CD4-positive, alpha-beta T cell (primary cell): ENCODE measurements around the gene CLEC4M. TPM values are rescaled to one million over a fixed set of nuclear protein-coding genes. Genes with fewer than 3 reads are reported as not detected.

Experiments
- ATAC-seq: fragments of 200-7000 bp; cut with Tn5 transposase; one replicate; pipeline ENCODE4 v1.10.0; 2022; ENCODE audit warnings: mild to moderate bottlenecking; ENCODE audit not compliant: poor library complexity
- CTCF ChIA-PET: fragments of 350-600 bp; sonication (Branson Sonifier 250); formaldehyde crosslinking; loops from one replicate; lab custom pipeline; 2021; ENCODE audit warnings: antibody characterized with exemption, inconsistent platforms; lab: Charles Lee
- POLR2A ChIA-PET: fragments of 350-600 bp; sonication (Branson Sonifier 250); formaldehyde crosslinking; loops from one replicate; lab custom pipeline; 2021; ENCODE audit warnings: antibody characterized with exemption, inconsistent platforms; lab: Charles Lee
- DNase-seq, 14 experiments: peaks; one replicate each; pipeline ENCODE4 v3.0.0-alpha.2; 2013 to 2020; ENCODE audit warnings: mixed read lengths in 2 of 14
- H3K27ac ChIP-seq, 2 donors: one replicate each; pipeline versions ENCODE4 v1.5.1 to v1.7.0; 2013; ENCODE audit warnings: low read length in 2 of 2, low read depth in 1 of 2, mild to moderate bottlenecking in 1 of 2
- H3K27me3 ChIP-seq, 2 experiments: 1 replicate in 1 of 2; 2 replicates in 1 of 2; pipeline versions ENCODE4 v1.6.1 to v1.7.0; 2013; ENCODE audit warnings: low read length in 2 of 2, control low read depth in 1 of 2, mild to moderate bottlenecking in 1 of 2, moderate library complexity in 1 of 2; ENCODE audit not compliant: insufficient read depth in 2 of 2, control insufficient read depth in 1 of 2
- H3K36me3 ChIP-seq: one replicate; pipeline ENCODE4 v1.6.1; 2013; ENCODE audit warnings: low read length, control low read depth; ENCODE audit not compliant: insufficient read depth
- H3K4me1 ChIP-seq: one replicate; pipeline ENCODE4 v1.6.1; 2013; ENCODE audit warnings: low read length, control low read depth; ENCODE audit not compliant: insufficient read depth
- H3K4me3 ChIP-seq: one replicate; pipeline ENCODE4 v1.5.1; 2013; ENCODE audit warnings: mild to moderate bottlenecking, low read length, moderate library complexity
- H3K9me3 ChIP-seq, 2 experiments: 1 replicate in 1 of 2; 2 replicates in 1 of 2; pipeline versions ENCODE4 v1.6.1 to v1.7.0; 2013; ENCODE audit warnings: low read length in 2 of 2, mild to moderate bottlenecking in 2 of 2, control low read depth in 1 of 2, moderate library complexity in 1 of 2; ENCODE audit not compliant: control insufficient read depth in 1 of 2, insufficient read depth in 1 of 2
- H3K27ac Mint-ChIP-seq: one replicate; pipeline ENCODE4 v1.8.0; 2020; ENCODE audit warnings: mixed read lengths
- H3K27me3 Mint-ChIP-seq: one replicate; pipeline ENCODE4 v1.8.0; 2021; ENCODE audit warnings: mixed read lengths
- H3K36me3 Mint-ChIP-seq: one replicate; pipeline ENCODE4 v1.8.0; 2021; ENCODE audit warnings: low read depth, mixed read lengths
- H3K4me1 Mint-ChIP-seq: one replicate; pipeline ENCODE4 v1.8.0; 2021; ENCODE audit warnings: low read depth, mixed read lengths
- H3K4me3 Mint-ChIP-seq: one replicate; pipeline ENCODE4 v1.8.0; 2020; ENCODE audit warnings: mild to moderate bottlenecking, mixed read lengths
- H3K9me3 Mint-ChIP-seq: one replicate; pipeline ENCODE4 v1.8.0; 2020; ENCODE audit warnings: mixed read lengths
- intact Hi-C, 2 experiments: fragments of 100-400 bp; cut with DNase I in 1 of 2; cut with micrococcal nuclease in 1 of 2; formaldehyde crosslinking; loops; one replicate each; pipeline versions ENCODE4 v1.15.1 to v1.9.0; 2023 to 2025; cut with DNase I, micrococcal nuclease
- polyA plus RNA-seq, 2 donors: library from polyadenylated mRNA; unstranded; fragments of 120-200 nt; gene quantifications; one replicate each; pipeline ENCODE4 v1.2.1, GENCODE V29; 2013
- total RNA-seq, 174 experiments: library from RNA in 2 of 174; stranded (reverse) in 2 of 174; gene quantifications; one replicate each; pipeline ENCODE4 v1.2.3 and lab custom pipeline; 2021 to 2026
- TF ChIP-seq, protein P1 (sequence below): fragments of 200-600 bp; IDR thresholded peaks from one replicate; pipeline ENCODE4 v1.8.0; 2022; ENCODE audit warnings: antibody characterized with exemption, mild to moderate bottlenecking

The CLEC4M gene, protein sequence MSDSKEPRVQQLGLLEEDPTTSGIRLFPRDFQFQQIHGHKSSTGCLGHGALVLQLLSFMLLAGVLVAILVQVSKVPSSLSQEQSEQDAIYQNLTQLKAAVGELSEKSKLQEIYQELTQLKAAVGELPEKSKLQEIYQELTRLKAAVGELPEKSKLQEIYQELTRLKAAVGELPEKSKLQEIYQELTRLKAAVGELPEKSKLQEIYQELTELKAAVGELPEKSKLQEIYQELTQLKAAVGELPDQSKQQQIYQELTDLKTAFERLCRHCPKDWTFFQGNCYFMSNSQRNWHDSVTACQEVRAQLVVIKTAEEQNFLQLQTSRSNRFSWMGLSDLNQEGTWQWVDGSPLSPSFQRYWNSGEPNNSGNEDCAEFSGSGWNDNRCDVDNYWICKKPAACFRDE
- total RNA-seq (not detected), total RNA-seq (lab: John Stamatoyannopoulos, UW) (0 to 0.40 (median 0) reads per million in 172 experiments)
- polyA plus RNA-seq (2013, experiment 1 of 2), result not detected
- polyA plus RNA-seq (2013, experiment 2 of 2), result not detected

DNA sequence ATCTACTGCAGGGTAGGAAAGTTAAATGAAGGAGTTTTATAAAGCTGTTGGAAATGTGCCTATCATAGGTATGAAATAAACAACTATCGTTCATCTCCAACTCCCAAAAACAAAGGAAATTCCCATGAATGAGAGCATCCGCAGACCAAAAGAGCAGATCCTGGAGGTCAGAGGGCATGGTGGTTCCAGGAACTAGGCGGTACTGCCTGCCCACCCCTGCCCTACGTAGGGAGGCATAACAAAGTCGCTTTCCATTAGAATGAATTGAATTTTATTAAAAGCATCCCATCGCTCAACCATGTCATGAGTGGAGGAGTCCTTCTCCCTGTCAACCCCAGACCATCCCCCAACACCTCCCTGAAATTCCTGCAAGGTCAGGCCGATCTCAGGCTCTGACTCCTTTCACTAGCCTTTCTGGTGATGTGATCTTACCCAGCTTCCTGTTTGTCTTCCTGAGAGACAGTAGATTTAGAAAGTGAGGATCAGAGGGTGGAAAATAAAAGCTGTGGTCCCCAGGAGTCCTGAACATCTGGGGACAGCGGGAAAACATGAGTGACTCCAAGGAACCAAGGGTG, at the start of gene CLEC4M:
TSS of gene CLEC4M (plus strand) at position 525 of the 575 bp plus-strand sequence. CDS start at position 549, 24 bp downstream.
- TF ChIP-seq, protein P1, sequence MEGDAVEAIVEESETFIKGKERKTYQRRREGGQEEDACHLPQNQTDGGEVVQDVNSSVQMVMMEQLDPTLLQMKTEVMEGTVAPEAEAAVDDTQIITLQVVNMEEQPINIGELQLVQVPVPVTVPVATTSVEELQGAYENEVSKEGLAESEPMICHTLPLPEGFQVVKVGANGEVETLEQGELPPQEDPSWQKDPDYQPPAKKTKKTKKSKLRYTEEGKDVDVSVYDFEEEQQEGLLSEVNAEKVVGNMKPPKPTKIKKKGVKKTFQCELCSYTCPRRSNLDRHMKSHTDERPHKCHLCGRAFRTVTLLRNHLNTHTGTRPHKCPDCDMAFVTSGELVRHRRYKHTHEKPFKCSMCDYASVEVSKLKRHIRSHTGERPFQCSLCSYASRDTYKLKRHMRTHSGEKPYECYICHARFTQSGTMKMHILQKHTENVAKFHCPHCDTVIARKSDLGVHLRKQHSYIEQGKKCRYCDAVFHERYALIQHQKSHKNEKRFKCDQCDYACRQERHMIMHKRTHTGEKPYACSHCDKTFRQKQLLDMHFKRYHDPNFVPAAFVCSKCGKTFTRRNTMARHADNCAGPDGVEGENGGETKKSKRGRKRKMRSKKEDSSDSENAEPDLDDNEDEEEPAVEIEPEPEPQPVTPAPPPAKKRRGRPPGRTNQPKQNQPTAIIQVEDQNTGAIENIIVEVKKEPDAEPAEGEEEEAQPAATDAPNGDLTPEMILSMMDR, result no peak
- Histone ChIP-seq H3K4me3 (no peak within 1 kb of the TSS), H3K27me3 (peaks cover 0 to 4% of the 10 kb centered on the region in 2 experiments), H3K9me3 (peaks cover 14 to 18% of the 10 kb centered on the region in 2 experiments), H3K4me1 (no peaks in the 10 kb centered on the region), H3K27ac (no peak within 1 kb of the TSS), H3K36me3 (no peaks in the 10 kb centered on the region)
- peaks cover 17% of the 10 kb centered on the region for H3K36me3 Mint-ChIP-seq
- ATAC-seq, result no peak
- DNase-seq, result no peak
- intact Hi-C loops, result no loop called here
- no peak within 1 kb of the TSS for H3K27ac Mint-ChIP-seq
- H3K4me1 Mint-ChIP-seq, result peaks cover 7% of the 10 kb centered on the region
- H3K27me3 Mint-ChIP-seq, result peaks cover 9% of the 10 kb centered on the region
- H3K9me3 Mint-ChIP-seq, result peaks cover 11% of the 10 kb centered on the region
- H3K4me3 Mint-ChIP-seq, result no peak within 1 kb of the TSS
- ChIA-PET POLR2A (interaction anchor here (1.0 kb wide), 1 partner anchor 133 kb away, joined by 4 read pairs; the partner anchor contains the start of genes PET100 and XAB2), CTCF (no interaction called here)

DNA sequence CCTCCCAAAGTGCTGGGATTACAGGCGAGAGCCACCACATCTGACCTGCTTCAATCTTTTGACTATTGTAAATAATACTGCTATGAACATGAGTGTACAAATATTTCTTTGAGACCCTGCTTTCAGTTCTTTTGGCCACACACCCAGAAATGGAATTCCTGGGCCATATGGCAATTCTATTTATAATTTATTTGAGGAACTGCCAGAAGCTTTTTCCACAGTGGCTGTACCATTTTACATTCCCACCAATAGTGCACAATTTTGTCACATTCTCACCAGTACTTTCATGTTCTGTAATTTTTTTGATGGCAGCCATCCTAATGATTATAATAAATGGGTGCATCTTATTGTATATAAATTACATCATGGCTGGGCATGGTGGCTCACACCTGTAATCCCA, 47.4 kb upstream of the CLEC4M start:
- Histone ChIP-seq H3K27ac (no peak overlapping the region), H3K27me3 (no peaks in the 10 kb centered on the region), H3K36me3 (no peaks in the 10 kb centered on the region), H3K4me1 (peaks cover 11% of the 10 kb centered on the region), H3K9me3 (peaks cover 0 to 5% of the 10 kb centered on the region in 2 experiments), H3K4me3 (no peak overlapping the region)
- ATAC-seq, result no peak
- DNase-seq, result no peak
- no peak overlapping the region for H3K4me3 Mint-ChIP-seq
- POLR2A ChIA-PET, result no interaction called here
- H3K36me3 Mint-ChIP-seq, result no peaks in the 10 kb centered on the region
- TF ChIP-seq, protein P1, result no peak
- no peaks in the 10 kb centered on the region for H3K27me3 Mint-ChIP-seq
- intact Hi-C loops, result no loop called here
- CTCF ChIA-PET, result no interaction called here
- H3K27ac Mint-ChIP-seq, result no peak overlapping the region
- H3K4me1 Mint-ChIP-seq, result no peaks in the 10 kb centered on the region
- no peaks in the 10 kb centered on the region for H3K9me3 Mint-ChIP-seq

DNA sequence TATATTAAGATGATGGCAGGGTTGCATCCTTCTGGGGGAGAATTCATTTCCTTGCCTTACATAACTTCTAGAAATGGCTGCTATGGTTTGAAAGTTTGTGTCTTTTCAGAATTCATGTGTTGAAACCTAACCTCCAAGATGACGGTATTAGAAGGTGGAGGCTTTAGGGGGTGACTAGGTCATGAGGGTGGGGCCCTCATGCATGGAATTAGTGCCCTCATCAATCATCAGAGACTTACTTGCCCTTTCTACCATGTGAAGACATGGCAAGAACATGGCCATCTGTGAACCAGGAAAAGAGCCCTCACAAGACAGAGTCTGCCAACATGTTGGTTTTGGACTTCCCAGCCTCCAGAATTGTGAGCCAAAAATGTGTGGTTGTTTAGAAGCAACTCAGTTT, 46.3 kb upstream of the CLEC4M start:
- intact Hi-C loops, result no loop called here

More for the DNA sequence above, 46.3 kb upstream of the CLEC4M start:
- Mint-ChIP-seq H3K4me3 (no peak overlapping the region), H3K27ac (no peak overlapping the region), H3K9me3 (no peaks in the 10 kb centered on the region), H3K36me3 (no peaks in the 10 kb centered on the region), H3K27me3 (no peaks in the 10 kb centered on the region), H3K4me1 (no peaks in the 10 kb centered on the region)
- ATAC-seq (no peak), DNase-seq (no peak)
- POLR2A ChIA-PET, result no interaction called here
- peaks cover 0 to 5% of the 10 kb centered on the region in 2 experiments for H3K9me3 ChIP-seq
- H3K4me3 ChIP-seq, result no peak overlapping the region
- TF ChIP-seq, protein P1, result no peak
- no peaks in the 10 kb centered on the region for H3K36me3 ChIP-seq
- H3K4me1 ChIP-seq, result peaks cover 11% of the 10 kb centered on the region
- H3K27me3 ChIP-seq, result no peaks in the 10 kb centered on the region
- CTCF ChIA-PET, result no interaction called here
- H3K27ac ChIP-seq, result no peak overlapping the region
